DOHH2 (cell line): ENCODE results near the gene POMGNT2.

Source experiments
- H3F3A ChIP-seq: fragments of 200-600 bp; sonication (generic), shearing (Covaris generic); 2 replicates; pipeline ENCODE4 v1.6.0; 2016; ENCODE audit warnings: antibody characterized with exemption, mild to moderate bottlenecking; ENCODE audit not compliant: control insufficient read depth, insufficient read depth
- H3K27ac ChIP-seq: fragments of 200-600 bp; sonication (generic); 2 replicates; pipeline ENCODE4 v1.5.1; 2014; ENCODE audit warnings: low read depth, mild to moderate bottlenecking, low read length, moderate library complexity
- H3K27me3 ChIP-seq: fragments of 200-600 bp; sonication (generic); 2 replicates; pipeline ENCODE4 v1.6.1; 2014; ENCODE audit warnings: mild to moderate bottlenecking, low read length, mixed read lengths; ENCODE audit not compliant: control insufficient read depth
- H3K36me3 ChIP-seq: fragments of 200-600 bp; sonication (generic); 2 replicates; pipeline ENCODE4 v1.6.1; 2014; ENCODE audit warnings: mild to moderate bottlenecking, low read length, moderate library complexity, mixed read lengths; ENCODE audit not compliant: control insufficient read depth
- H3K4me1 ChIP-seq: fragments of 200-600 bp; sonication (generic); 2 replicates; pipeline ENCODE4 v1.6.1; 2014; ENCODE audit warnings: mild to moderate bottlenecking, low read length, mixed read lengths; ENCODE audit not compliant: control insufficient read depth
- H3K4me2 ChIP-seq: fragments of 200-600 bp; sonication (generic); 2 replicates; pipeline ENCODE4 v1.6.0; 2014; ENCODE audit warnings: mild to moderate bottlenecking, low read length, moderate library complexity
- H3K4me3 ChIP-seq: fragments of 200-600 bp; sonication (generic); 2 replicates; pipeline ENCODE4 v1.5.1; 2014; ENCODE audit warnings: mild to moderate bottlenecking, low read length, mixed read lengths
- H3K79me2 ChIP-seq: fragments of 200-600 bp; sonication (generic); 2 replicates; pipeline ENCODE4 v1.6.1; 2014; ENCODE audit warnings: mild to moderate bottlenecking, low read length, mixed read lengths; ENCODE audit not compliant: control insufficient read depth
- H3K9me2 ChIP-seq: fragments of 200-600 bp; sonication (generic); replicated peaks from 2 replicates; pipeline ENCODE4 v1.6.1; 2014; ENCODE audit warnings: mild to moderate bottlenecking, low read length, mixed read lengths; ENCODE audit not compliant: control insufficient read depth
- H3K9me3 ChIP-seq: fragments of 200-600 bp; sonication (generic); 2 replicates; pipeline ENCODE4 v1.6.1; 2014; ENCODE audit warnings: antibody characterized with exemption, low read length, mixed read lengths; ENCODE audit not compliant: control insufficient read depth, insufficient read depth
- H4K20me1 ChIP-seq: fragments of 200-600 bp; sonication (generic); 2 replicates; pipeline ENCODE4 v1.6.0; 2014; ENCODE audit warnings: low read depth, mild to moderate bottlenecking, antibody characterized with exemption, low read length, moderate library complexity; ENCODE audit not compliant: control insufficient read depth, insufficient read depth
- EZH2phosphoT487 ChIP-seq: fragments of 200-600 bp; sonication (generic); IDR thresholded peaks from 2 replicates; pipeline ENCODE4 v1.6.1; 2017; ENCODE audit warnings: borderline replicate concordance, mild to moderate bottlenecking, antibody characterized with exemption, low read length, moderate library complexity, mixed read lengths
- TF ChIP-seq, protein P1 (sequence below): fragments of 200-600 bp; sonication (generic); IDR thresholded peaks from one replicate; pipeline ENCODE4 v1.5.1; 2014; ENCODE audit warnings: antibody characterized with exemption, mild to moderate bottlenecking, low read depth, low read length; ENCODE audit not compliant: poor library complexity, severe bottlenecking

The POMGNT2 gene

GRCh38 chr3:43077261-43077660, 28.6 kb downstream of the POMGNT2 start:
- H3K36me3 ChIP-seq, result no peaks in the 10 kb centered on the region
- no peak overlapping the region for H3K4me3 ChIP-seq
- H3K27ac ChIP-seq, result no peak overlapping the region
- H3K4me2 ChIP-seq, result no peak overlapping the region
- H3F3A ChIP-seq, result no peaks in the 10 kb centered on the region
- H4K20me1 ChIP-seq, result no peaks in the 10 kb centered on the region
- TF ChIP-seq EZH2phosphoT487, result no peak
- TF ChIP-seq, protein P1, sequence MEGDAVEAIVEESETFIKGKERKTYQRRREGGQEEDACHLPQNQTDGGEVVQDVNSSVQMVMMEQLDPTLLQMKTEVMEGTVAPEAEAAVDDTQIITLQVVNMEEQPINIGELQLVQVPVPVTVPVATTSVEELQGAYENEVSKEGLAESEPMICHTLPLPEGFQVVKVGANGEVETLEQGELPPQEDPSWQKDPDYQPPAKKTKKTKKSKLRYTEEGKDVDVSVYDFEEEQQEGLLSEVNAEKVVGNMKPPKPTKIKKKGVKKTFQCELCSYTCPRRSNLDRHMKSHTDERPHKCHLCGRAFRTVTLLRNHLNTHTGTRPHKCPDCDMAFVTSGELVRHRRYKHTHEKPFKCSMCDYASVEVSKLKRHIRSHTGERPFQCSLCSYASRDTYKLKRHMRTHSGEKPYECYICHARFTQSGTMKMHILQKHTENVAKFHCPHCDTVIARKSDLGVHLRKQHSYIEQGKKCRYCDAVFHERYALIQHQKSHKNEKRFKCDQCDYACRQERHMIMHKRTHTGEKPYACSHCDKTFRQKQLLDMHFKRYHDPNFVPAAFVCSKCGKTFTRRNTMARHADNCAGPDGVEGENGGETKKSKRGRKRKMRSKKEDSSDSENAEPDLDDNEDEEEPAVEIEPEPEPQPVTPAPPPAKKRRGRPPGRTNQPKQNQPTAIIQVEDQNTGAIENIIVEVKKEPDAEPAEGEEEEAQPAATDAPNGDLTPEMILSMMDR, result no peak
- H3K4me1 ChIP-seq, result no peaks in the 10 kb centered on the region
- H3K9me3 ChIP-seq, result peaks cover 10% of the 10 kb centered on the region; the same call in 1 of the 2 replicates
- H3K79me2 ChIP-seq, result no peaks in the 10 kb centered on the region
- no peaks in the 10 kb centered on the region for H3K27me3 ChIP-seq
- H3K9me2 ChIP-seq, result no peaks in the 10 kb centered on the region

- no peaks in the 10 kb centered on the region for H3K36me3 ChIP-seq
- no peaks in the 10 kb centered on the region for H3K9me2 ChIP-seq
- no peaks in the 10 kb centered on the region for H3K27me3 ChIP-seq
- peaks cover 10% of the 10 kb centered on the region; the same call in 1 of the 2 replicates for H3K9me3 ChIP-seq
- H3K4me3 ChIP-seq, result no peak overlapping the region
- no peak overlapping the region for H3K27ac ChIP-seq
- H3K79me2 ChIP-seq, result no peaks in the 10 kb centered on the region
- no peak for TF ChIP-seq EZH2phosphoT487
- TF ChIP-seq, protein P1, result no peak
- H3K4me2 ChIP-seq, result no peak overlapping the region
- H4K20me1 ChIP-seq, result no peaks in the 10 kb centered on the region
- no peaks in the 10 kb centered on the region for H3K4me1 ChIP-seq
- no peaks in the 10 kb centered on the region for H3F3A ChIP-seq
Observed at GRCh38 chr3:43076857-43077256, 29.0 kb downstream of the POMGNT2 start.

DNA sequence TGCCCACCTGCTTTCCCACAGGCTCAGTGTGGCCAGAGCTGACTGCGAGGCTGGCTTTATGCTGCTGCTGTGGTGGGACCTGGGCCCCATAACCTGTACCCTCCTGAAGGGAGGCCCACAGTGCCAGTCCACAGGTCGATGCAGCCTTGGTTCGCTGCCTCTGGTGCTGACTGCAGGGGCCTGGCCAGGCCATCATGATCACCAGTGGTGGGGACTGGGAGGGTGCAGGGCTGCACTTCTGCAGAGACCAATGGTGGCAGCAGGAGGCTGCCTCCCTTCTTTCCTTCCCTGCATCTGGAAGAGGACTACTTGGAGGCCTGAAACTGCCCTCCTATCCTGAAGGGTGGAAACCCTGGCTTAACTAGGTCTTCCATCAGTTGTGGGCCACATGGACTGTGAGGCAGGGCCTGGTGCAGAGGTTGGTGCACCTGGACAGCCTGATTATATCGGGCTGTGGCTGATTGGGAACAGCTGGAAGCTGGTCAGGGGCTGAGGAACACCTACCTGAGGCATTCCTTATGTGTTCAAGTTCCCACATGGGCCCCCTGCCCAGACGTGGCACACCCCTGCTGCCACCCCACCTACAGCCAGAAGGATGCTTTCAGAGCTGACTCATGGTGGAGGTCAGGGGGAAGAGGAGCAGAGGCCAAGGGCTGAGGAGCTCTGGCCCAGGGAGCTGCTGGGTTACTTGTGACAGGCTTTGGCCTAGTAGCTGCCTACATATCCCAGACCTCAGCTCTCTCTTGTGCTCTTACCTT, 29.8 kb downstream of the POMGNT2 start:
- H3K9me2 ChIP-seq, result no peaks in the 10 kb centered on the region
- H3K4me1 ChIP-seq, result no peaks in the 10 kb centered on the region
- TF ChIP-seq, protein P1, result no peak
- TF ChIP-seq EZH2phosphoT487, result no peak
- H3K4me3 ChIP-seq, result no peak overlapping the region
- H3F3A ChIP-seq, result no peaks in the 10 kb centered on the region
- no peaks in the 10 kb centered on the region for H3K79me2 ChIP-seq
- no peaks in the 10 kb centered on the region for H4K20me1 ChIP-seq
- H3K4me2 ChIP-seq, result no peak overlapping the region
- H3K36me3 ChIP-seq, result no peaks in the 10 kb centered on the region
- peaks cover 4% of the 10 kb centered on the region; the same call in 1 of the 2 replicates for H3K9me3 ChIP-seq
- H3K27me3 ChIP-seq, result no peaks in the 10 kb centered on the region
- H3K27ac ChIP-seq, result no peak overlapping the region
